ENCODE results near the gene FSTL4. TPM values are rescaled to one million over a fixed set of nuclear protein-coding genes. Genes with fewer than 3 reads are reported as not detected.

Gene FSTL4
- total RNA-seq, 1 experiment from 2014 or later: 0.12 TPM

DNA sequence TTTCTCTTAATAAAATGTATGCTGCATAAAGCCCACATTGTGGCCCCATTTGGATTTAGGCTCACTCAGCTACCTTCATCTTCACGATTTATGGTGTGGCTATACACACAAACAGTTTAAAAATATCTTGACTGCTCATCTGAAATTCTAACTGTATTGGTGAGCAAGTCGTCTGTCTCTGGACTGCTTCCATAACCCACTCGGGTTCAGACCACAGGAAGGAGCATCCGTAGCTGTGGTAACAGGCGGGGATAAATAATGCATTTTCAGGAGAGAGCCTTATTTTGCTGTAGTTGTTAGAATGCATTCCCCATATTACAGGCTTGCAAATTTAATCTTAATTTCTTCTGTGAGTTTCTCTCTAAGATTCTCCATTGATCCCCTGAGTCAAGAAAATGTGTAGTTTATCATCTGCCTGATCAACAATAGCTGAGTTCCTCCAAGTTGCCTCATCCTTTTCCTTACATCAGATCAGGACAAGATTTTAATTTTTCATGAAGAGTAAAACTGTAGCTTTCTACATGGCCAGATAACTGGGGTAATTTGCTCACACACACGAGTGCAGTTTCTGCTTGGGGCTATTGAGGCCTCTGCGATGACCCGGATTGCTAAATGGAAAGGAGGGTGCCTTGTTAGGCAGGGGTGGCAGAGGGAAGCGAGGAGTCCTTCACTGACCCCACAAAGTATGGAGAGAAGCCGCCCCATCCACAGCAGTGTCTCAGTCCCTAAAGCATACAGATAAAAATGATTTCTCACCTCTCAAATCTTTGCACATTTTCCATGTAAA lies 133.9 kb downstream of the FSTL4 start:
- DNase-seq (ENCODE audit: low read depth): no peak

DNA sequence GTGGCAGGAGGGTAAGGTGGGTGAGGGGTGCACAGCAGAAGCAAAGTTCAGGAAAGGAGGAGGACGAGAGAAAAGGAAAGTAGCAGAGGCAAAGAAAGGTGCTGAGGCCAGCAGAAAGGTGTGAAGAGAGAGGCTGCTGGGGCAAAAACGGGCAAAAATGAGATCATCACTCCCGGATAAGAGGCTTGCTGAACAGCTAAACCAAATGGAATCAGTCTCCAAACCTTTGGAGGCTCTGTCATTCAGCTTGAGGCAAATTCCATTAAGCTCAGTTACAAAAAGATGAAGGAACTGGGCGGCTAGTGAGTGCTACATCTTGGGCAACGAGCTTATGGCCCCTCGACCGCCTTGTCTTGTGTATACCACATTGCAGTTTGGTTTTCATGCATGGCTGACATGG lies 136.4 kb downstream of the FSTL4 start:
- DNase-seq (ENCODE audit: low read depth): no peak

DNA sequence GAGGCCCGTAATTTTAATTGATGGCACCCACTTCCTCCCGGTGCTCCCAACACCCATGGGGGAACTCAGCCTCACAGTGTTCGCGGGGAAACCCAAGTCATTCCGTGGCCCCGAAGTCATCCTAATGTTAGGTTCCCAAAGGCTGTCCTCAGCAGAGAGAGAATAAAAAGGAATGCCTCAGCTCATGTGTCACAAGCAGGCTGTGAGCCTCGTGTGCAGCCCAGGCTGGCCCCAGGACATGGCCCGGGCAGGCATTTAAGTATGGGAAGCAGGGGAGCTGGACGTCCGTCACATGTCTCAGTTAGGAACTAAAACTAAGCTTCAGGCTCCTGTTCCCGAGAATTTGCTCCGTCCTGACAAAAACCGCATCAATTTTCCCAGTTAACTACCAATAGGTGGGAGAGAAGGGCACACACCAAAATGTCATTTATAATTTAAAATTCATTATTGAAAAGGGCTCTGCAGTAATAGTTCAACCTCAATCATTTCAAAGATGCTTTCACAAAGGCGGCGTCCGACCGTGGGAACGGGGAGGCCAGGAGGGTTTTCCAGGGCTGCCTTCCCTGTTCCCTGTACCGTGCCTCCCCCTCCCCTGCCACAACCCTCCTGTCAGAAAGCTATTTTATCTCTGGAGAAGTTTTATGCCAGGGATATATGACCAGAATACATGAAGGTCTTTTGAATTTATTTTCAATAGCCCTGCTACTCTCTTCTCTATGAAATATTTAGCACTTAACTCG lies 137.3 kb downstream of the FSTL4 start:
- no peak for DNase-seq (ENCODE audit: low read depth)

DNA sequence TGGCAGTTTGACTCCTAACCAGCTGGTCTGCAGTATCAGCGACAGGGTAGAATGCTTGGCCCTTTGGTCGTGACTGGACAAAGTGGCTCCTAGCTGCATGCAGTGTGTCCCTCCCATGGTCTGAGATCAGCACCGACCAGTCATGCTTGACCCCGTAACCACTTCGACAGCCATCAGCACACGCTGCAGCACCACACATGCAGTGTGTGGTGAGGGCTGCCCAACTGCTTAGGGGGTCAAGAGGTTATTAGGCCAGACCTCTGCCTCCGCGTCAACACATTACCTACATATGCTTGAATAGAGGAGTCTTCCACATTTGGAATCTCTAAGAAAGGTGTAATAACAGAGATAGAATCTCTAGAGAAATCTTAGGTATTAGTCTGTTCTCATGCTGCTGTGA lies 139.1 kb downstream of the FSTL4 start:
- no peak for DNase-seq (ENCODE audit: low read depth)

DNA sequence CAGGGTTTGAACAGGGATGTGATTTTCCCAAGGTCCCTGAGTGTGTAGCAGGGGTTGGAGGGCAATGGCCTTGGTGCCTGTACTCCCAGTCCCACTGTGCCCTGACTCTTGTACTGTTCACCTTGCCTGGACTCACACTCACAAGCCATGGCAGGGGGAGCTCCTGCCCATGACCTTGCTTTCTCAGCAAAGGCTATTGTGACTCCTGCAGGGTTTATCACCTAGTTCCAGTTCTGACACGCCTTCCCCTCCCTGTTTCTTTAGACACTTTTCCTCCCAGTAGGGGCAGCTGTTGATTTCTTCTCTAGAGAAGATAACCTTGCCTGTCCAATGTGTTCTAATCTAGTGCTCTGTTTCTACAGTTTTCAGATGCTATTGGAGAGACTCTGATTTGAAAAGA lies 139.5 kb downstream of the FSTL4 start:
- no peak for DNase-seq (ENCODE audit: low read depth)

DNA sequence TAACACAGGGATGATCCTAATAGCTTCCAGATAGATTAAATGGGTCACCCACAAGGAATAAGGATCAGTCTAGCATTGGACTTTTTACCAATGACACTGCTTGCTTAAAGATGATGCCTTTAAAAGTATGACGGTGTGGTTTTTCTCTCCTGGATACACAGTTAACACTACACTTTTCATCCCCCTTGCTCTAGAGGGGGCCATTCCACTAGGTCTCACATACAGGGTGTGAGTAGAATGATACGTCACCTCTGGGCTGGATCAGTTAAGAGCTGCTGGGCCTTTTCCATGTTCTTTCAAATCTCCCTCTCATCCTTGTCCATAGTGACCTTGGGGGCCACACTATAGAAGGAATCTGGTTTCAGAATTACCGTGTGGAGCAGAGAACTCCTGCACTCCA lies 140.6 kb downstream of the FSTL4 start:
- no peak for DNase-seq (ENCODE audit: low read depth)

DNA sequence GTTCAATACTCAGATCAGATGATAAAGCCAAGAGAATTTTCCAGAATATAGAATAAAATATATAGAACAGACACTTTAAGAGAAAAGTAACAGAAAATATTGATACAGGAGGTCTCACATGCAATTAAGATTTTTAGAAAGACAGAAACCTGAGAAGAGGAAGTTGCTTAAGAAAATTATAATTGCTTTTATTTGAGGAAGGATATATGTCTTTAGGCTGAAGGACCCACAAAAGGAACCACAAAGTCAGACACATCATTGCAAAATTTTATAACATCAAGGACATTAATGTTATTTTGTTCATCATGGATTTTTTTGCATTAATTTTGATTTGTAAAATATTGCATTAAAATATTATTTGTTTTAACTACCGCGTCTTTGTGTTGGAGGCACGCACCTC lies 141.5 kb downstream of the FSTL4 start:
- DNase-seq (ENCODE audit: low read depth): no peak

DNA sequence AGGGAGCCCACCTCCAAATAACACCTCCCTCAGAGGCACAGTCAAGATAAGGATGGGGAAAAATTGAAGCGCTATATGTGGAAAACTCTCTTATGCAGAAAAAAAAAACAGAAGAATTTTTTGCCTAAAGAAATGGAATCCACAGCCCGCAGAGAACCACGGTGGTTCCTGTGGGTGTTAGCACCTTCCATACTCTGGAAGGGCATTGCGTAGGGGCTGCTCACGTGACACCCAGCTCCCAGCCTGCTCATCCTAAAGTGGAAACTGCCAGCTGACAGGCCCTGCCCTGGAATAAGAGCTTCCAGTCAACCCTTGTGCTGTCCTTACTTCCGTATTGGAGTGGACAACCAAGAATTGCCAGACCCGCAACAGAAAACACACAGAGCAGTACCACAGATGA lies 142.5 kb downstream of the FSTL4 start:
- DNase-seq (ENCODE audit: low read depth): no peak

DNA sequence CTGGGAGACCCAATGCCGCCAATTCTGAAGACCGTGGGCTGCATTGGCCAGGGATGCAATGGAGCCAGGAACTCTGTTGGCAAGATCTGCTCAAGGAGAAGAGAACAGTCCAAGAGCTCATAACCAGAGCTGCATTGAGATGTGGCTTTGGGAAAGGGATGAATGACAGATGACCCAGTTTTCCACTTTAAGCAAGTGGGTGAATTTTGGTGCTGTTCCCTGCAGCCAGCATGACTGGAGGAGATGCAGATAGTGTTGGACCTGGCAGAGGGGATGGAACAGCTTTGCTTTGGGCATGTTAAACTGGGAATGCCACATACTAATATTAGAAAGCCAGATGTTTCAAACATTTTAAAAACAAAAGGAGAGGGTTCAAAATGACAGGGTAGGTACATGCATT lies 143.1 kb downstream of the FSTL4 start:
- DNase-seq (ENCODE audit: low read depth): no peak

DNA sequence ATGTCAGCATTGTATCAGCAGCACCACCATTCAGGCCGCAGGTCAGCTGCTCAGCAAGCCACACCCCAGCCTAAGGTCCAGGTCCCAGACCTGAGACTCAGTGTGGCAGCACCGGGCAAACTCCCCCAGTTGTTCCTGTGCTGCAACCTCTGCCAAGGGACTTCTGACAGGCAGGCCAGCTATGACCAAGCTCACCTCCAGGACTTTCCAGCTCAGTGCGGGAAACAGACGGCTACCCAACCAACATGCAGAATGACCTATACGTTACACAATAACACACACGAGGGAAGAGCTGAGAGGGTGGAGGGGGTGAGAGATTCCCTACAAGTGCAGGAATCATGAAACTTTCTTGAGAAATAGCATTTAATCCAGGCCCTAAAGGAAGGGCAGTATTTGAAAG lies 143.7 kb downstream of the FSTL4 start:
- no peak for DNase-seq (ENCODE audit: low read depth)

DNA sequence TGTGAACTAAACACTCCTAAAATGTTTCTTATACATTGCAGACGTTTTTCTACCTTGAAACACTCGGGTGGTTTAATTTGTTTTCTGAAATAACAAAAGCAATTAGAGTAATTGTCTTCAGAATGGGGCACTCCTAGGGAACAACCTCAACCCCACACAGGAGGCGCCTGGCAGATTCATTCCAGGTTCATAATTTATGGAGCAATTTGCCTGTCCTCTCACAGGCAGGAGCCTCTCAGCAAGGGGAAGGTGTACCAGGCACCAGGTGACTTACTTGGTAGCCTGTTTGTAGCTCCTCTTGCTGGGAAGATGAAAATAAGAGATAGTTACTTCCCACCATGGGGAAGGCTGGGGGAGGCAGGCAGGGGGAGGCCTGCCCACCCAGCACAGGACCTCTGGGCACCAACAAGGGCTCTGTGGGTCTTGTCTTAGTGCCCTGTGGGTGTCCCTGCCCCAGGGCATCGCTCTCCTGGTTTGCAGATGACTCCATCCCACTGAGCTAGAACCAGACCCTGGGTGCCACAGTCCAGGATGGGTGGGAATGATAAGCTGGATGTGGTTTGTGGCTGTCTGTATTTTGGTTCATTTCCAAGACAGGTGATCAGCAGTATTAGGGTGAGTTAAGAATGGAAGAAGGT lies 144.4 kb downstream of the FSTL4 start:
- no peak for DNase-seq (ENCODE audit: low read depth)

DNA sequence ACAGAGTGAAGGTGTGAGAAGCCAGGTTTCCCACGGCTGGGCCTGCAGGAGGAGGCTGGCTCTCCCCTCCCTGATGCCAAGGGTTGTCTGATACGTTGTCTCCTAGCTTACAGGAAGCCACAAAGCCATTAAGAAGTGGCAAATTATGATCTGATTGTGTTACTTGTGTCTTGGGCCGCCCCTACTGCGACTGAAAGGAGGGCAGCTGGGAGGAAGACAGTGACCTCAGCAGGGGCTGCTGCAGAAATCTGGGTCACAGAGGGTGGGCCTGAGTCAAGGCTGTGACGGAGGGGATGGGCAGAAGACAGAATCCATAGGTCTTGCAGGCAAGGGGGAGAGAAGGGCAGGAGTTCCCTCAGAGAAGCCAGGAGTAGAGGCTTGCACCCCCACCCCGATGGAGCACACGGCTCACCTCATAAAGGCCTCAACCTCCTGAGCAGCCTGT lies 145.0 kb downstream of the FSTL4 start:
- DNase-seq (ENCODE audit: low read depth): no peak

DNA sequence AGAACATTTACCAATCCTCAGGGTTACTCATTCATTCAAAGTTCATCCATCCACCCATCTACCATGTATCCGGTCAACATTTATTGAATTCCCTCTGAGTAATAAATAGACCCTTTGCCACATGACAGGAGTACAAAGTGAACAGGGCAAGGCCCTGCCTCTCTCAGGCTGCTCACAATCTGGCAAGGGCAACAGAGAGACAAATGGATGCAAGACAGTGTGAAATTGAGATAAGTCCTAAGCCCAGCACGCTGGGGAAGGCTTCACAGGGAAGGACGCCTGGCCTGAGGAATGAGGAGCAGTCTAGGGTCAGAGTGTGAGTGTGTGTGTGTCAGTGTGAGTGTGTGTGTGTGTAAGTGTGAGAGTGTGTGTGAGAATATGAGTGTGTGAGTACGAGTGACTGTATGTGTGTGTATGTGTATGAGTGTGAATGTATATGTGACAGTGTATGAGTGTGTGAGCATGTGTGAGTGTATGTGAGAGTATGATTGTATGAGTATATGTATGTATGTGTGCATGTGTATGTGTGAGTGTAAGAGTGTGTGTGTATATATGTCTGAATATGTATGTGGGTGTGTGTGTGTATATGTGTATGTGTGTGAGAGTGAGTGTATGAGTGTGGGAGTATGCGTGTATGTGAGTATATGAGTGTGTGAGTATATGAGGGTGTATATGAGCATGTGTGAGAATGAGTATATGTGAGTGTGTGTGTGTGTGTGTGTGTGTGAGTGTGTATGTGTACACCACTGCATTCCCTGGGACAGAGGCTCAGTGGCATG lies 145.6 kb downstream of the FSTL4 start:
- DNase-seq (ENCODE audit: low read depth): no peak

DNA sequence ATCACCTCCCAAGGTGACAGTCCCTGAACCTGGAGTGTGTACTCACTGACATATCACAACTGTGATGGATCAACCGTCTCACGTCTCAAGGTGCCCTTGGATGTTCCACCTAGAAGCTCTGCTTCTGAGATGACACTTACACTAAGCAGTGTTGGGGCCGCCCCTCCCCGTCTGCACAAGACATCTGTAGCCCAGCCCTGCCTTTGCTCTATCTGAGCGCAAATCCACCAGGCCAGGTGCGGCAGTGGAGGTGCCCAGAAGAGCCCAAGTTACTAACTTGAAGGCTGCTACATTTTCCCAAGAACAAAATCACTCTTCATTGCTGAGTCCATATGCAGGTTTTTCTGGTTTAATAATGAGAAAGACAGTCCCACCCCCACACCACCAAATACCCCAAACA lies 148.3 kb downstream of the FSTL4 start:
- DNase-seq (ENCODE audit: low read depth): no peak

DNA sequence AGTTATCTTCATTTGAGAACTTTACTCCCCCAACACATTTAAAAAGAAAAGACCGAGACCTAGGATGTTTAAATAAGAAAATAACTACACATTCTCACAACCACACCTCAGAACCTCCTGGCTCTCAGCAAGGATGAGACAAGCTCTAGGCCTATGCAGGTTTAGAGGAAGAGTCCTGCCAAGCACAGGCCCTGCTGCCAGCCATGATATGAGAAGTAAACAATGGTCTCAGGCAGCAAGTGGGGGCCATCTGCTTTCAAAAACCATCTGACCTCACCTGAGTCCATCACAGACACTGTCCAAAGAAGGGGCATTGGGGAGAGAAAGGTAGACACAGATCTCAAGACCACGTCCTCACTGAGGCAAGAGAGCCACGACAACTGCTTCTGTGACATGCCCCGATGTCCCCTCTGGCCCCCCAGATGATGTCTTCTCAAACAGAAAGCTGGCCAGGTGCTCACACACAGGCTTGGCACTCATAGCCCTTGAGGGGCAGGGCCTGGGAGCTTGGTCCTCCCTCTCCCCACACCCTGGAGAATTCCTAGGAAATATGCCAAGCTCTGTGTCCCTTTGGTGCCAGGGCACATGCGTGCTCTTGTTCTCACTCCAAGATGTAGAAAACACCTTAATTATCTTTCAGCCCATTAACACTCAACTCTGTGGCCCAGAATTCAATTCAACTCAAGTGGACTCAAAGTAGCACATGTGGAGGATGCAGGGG lies 150.4 kb downstream of the FSTL4 start:
- DNase-seq (ENCODE audit: low read depth): no peak

DNA sequence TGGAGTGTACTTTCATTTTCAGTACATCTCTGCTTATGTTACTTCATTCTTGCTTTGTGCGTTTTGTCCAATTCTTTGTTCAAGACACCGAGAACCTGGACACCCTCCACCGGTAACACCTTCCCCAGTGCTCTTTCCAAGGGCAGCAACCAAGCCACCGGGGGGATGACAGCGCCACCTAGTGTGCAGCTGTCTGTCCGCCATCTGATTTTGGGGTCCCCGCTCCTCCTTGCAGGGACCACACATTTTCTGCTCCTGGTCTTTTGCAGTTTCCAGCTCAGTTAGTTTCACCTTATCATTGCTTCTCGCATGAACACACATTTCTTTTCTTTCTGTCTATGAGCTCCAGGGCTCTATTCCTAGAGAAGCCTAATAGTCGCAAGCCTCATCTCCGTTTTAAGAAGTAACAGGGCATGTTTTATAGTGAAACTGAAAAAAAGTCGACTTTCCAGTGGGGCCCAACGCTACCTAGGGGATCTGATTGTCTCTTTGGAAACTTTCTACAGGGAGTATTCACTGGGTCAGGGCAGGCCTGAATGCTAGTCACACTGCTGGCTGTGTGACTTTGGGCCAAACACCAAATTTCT lies 152.1 kb downstream of the FSTL4 start:
- DNase-seq (ENCODE audit: low read depth): no peak

DNA sequence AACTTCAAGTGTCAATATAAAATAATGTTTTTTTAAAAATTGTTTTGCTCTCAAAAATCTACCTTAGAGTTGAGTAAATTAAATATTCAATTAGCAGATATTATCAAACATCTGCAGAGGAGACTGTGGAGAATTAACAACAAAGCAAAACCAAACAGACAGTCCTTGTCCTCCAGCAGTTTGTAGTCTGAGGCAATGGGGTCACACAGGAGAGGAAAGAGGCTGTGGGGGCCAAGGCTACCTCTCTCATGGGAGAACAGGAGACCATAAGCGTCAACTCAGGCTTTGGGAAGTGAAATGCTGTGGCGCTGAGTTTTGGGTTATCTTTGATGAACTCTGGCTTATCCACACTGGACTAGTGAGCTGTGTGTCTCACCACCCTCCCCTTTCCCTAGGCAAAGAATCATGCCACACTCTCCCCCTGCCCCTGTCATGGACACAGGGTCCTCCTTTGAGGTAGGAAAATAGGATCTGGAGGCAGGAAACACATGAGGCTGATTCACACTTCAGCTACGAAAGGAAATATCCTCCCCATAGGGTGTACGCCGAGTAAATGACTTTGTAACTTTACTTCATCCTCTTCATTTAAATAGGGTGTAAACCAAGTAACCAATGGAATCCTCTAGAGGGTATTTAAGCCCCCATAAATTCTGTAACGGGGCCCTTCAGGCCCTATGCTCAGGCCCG lies 152.7 kb downstream of the FSTL4 start:
- DNase-seq (ENCODE audit: low read depth): no peak

DNA sequence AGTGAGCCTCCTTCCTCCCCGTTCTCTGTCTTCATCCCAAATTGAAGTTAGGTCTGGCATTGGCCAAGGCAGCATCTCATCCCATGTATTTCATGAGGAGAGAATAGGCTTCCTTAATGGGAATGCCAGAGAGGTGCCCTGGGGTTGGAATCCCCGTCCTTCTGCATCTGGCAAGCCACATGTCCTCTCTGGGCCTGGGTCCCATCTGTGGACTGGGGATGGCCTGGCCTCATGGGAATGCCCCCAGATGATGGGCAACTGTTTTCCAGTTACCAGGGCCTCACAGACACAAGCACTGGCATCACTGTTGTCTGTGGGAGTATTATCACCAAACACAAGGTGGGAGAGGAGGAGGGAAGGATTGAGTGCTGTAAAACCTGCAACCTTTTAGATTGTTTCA lies 153.9 kb downstream of the FSTL4 start:
- DNase-seq (ENCODE audit: low read depth): no peak

DNA sequence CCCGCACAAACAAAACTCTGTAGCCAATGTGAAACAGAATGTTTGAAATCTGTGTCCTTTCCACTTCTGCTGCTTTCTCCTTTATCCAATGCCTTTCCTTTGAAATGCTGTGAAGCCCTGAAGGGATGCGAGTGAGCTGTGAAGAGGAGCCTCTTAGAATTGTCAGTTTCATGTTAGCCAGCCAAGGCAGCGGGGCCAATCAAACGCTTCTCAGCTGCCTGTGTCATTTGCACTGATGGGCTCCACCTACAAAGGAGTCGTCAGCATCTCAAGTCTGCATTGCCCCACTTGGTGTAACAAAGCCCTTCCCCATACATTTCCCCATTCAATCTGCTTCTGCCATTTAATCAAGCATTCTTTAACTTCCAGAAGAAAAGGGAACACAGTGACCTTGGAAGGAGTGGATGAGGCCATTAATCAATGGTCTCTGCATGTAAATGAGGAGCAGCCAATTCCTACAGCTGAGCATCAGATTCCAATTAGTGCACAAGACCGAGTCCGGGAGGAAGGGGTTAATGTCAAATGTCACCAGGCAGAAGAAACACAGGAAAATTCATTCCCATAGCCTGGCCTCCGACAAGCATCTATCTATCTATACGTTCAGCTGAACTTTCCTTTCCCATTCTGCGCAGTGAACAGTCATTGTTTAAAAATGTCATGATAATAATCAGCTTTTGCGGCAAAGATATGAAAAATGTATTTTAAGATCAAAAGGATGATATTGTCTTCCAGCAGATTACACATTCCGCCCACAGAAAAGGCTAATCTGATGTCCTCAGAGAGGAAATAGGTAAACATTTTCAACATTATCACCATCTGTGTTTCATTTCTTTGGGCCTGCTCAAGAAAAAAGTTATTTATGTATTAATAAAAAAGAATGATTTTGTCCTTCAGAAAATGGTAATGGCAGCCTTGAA lies 154.6 kb downstream of the FSTL4 start:
- no peak for DNase-seq (ENCODE audit: low read depth)

All from RPMI7951 (cell line).